Activated gamma-delta T cell (primary cell): ENCODE measurements around the gene COTL1.
"Not testable (repeated sequence)": the region's sequence is repeated elsewhere in the genome, so short reads cannot be mapped to it uniquely, and the experiment has no call there.

Experiments used
- DNase-seq: peaks from one replicate; lab custom pipeline; 2025; lab: John Stamatoyannopoulos, UW

The COTL1 gene

DNA sequence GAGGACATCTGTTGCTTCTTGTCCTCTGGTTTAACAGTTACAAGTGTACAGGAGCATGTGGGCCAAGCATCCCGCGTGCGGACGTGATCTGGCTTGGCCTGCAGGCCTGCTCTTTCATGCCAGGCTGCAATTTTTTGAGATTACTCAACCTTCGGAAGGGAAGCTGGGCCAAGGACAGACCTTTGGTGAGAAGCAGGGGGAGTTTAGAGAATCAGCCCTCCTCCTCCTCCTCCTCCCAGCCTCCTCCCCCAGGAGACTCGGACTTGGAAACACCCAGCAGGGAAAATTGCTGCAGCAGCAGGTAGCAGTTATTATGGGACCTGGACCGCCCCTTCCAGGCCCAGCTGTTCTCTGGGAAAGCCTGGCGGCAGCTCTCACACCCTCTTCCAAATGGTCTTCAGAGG, 25.3 kb upstream of the COTL1 start:
- no peak for DNase-seq

DNA sequence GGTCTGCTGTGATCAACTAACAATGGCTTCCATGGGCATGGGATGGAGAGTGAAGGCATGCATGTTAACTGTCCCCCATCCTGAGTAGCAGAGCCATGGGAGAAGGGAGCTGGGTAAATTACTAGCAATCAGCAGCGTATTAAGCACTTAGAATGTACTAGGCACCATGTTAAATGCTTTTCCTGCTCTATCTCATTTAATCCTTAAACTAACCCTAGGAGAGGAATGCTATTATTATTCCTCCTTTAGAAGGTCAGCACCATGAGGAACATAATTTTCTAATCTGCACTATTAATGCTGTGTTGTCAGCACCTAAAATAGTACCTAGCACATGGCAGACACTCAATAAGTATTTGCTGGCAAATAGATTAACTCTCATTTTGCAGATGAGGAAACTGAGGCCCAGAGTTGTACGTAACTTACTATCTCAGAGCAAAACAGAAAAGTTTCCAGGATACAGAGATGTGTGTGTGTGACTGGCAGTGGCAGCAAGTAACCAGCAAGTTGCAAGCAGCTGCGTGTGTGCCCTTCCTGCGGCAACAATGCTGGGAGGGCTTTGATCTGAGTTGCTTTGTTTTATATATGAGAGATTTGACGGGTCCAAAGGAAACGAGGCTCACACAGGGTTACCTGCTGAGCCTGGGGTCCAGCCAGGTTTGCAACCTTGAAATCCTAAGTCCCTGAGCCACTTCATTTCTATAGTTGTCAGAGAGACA, 23.9 kb upstream of the COTL1 start:
- DNase-seq: no peak

DNA sequence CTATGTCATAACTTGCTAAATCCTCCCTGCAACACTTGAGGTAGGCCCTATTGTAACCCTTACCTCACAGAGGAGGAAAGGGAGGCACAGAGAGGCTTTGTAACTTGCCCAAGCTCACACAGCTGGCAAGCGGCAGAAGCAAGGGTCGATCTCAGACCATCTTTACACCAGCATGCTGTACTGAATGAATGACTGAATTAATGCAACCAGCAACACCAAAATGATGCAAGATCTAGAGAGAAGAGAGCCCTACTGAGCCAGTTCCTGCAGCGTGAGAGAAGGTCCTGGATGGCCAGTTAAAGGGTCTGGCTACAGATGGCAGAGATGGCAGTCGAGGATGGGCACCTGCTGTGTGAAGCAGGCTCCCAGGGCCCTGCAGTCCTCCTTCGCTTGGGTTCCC, 22.3 kb upstream of the COTL1 start:
- DNase-seq: no peak

DNA sequence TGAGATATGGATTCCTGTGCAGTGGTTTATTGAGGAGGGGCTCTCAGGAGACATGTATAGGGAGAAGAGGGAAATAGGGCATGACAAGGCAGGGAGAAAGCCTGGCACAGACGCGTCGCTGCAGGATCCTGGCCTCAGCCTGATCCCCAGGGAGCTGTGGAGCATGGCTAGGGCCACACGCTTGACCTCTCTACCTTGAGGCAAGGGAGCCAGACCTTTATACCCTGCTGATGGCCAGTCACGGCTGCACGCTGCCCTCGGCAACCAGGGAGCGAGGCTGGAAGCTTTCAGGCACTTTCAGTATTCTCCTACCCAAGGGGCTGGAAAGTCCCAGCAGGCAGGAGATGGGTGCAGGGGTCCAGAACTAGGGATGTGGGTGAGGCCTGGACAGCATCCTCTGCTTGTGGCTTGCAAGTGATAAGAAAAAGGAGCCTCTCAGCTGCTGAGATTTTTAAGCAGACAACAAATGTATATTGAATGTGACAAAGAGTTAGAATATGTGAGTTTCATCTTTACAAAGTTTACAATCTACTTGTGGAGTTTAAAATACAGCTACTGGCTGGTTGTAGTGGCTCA, 20.4 kb upstream of the COTL1 start:
- no peak for DNase-seq

DNA sequence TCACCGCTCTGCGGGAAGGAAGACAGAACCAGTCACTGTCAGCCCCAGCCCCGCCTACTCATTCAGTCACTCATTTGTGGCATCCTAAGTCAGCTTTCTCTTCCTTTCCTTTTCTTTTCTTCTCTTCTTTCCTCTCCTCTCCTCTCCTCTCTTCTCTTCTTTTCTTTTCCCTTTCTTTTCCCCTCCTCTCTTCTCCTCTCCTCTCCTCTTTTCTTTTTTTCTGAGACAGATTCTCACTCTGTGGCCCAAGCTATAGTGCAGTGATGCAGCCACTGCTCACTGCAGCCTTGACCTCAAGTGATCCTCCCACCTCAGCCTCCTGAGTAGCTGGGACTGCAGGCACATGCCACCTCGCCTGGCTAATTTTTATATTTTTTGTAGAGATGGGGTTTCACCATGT, 19.8 kb upstream of the COTL1 start:
- DNase-seq: no peak

DNA sequence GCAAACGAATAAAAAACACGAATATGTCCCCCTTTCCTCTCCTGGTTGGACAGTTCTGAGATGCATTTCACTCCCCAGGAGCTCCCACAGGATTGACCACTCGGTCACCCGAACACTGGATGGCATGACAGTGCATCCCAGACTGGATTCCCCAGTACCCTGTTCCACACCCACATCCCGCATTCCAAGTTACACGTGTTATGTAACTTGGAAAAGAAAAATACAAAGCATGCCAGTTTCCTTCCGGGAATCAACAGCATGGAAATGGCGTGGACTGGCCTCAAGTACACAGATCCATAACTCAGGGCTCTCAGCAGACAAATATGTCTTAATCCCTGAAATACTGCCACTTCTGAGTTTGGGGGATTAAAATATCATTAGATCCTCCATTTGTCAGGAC, 17.8 kb upstream of the COTL1 start:
- no peak for DNase-seq

DNA sequence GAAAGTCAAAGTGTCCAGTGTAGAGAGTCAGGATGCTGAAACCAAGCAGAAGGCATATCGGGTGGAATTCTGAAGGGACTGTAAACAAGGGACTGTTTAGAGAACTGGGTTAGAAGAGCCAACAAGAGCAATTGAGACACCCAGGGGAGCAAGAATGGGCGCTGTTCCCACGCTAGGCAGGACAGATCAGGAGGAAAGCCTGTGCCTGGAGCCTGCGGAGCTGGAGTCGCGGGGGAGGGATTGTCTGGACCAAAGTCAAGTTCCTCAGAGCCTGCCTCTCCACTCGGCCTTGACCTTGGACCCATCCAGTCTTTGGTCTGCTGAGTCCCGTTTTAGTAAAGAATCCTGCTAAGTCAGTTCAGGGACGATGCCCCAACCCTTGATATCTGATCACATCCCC, 15.7 kb upstream of the COTL1 start:
- no peak for DNase-seq

DNA sequence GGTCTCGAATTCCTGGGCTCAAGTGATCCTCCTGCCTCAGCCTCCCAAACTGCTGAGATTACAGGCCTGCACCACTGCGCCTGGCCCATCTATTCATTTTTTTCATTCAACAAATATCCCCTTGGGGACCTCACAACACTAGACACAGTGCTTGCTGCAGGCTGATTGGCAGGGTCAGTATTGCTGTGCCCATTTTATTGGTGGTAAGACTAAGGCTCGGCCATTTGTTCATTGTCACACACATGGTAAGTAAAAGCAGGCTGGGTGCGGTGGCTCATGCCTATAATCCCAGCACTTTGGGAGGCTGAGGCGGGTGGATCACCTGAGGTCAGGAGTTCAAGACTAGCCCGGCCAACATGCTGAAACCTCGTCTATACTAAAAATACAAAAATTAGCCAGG, 15.0 kb upstream of the COTL1 start:
- DNase-seq: not testable (repeated sequence)

DNA sequence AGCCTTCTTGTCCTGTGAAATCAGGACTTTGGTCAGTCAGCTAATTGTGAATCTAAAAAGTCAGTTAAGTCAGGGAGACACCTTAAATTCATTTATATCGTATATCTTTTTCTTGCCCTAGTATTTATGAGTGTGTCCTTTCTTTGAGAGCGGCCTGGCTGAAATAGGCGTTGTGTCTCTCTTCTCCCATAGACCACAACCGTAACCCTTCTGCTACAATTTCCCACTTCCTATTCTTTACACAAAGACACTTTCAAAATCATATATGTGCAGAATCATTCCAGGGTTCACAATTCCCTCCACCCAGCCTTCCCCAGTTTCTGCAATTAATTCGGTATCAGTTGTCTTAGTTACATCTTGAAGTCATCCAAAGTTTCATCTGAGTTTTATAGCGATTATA, 14.0 kb upstream of the COTL1 start:
- DNase-seq: no peak

DNA sequence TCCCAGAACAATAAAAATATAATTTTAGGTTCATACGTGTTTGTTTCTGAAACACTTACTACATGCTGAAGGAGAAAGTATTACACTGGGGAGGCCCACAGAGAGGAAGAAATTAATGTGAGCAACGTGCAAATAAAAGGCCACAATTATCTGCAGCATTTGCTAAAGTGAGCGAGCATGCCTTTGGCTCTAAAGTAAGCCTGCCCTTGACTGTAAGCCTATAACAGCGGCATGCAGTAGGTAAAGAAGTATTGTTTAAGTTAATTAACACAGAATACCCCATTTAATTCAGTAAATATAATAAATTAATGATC, 13.2 kb upstream of the COTL1 start:
- DNase-seq: no peak

DNA sequence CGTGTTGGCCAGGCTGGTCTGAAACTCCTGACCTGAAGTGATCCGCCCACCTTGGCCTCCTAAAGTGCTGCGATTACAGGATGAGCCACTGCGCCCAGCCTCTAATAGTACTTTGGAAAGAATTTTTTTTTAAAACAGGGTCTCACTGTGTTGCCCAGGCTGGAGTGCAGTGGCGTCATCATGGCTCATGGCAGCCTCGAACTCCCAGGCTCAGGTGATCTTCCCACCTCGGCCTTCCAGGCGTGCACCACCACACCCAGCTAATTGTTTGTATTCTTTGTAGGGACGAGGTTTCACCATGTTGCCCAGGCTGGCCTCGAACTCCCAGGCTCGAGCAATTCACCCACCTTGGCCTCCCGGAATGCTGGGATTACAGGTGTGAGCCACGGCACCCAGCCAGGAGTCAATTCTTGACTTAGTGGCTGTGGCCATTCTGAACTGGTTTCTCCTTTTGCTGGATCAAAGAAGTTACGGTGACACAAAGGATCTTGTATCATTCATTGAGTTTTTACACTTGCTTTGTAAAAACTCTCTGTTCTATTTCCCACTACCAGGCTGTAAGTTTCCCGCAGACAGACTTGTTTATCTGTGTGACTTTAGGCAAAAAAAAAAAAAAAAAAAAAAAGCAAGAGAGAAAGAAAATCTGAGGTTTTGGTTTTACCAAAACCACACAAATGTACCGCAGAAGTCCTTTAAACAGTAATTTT, 12.7 kb upstream of the COTL1 start:
- DNase-seq: no peak

DNA sequence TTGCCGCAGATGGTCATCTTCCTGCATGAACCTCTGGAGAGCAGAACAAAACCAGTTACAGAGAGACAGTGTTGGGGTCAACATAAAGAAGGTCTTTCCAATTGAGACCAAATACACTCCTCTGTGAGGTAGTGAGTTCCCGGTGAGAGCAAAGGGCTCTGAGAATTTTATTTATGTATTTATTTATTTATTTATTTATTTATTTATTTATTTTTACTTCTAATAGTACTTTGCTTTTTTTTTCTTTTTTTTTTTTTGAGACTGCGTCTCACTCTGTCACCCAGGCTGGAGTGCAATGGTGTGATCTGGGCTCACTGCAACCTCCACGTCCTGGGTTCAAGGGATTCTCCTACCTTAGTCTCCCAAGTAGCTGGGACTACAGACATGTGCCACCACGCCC, 12.1 kb upstream of the COTL1 start:
- DNase-seq: no peak

DNA sequence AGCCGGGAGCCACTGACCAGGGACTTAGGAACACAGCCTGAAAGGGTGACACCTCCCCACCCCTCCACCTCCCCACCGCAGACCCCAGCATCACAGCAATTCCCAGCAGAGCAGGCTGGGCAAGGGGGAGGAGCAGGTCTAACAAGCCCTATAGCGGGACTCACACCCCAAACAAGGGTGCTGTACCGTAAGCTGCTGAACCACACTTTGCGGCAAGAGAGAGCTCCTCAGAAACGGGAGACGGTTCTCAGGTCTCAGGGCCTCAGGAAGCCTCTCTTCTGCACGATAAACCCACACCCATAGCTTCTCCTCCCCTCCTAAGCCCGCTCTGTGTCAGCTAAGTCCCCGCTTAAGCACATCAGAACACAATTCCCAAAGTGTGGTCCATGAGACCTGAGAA, 11.7 kb upstream of the COTL1 start:
- DNase-seq: no peak

DNA sequence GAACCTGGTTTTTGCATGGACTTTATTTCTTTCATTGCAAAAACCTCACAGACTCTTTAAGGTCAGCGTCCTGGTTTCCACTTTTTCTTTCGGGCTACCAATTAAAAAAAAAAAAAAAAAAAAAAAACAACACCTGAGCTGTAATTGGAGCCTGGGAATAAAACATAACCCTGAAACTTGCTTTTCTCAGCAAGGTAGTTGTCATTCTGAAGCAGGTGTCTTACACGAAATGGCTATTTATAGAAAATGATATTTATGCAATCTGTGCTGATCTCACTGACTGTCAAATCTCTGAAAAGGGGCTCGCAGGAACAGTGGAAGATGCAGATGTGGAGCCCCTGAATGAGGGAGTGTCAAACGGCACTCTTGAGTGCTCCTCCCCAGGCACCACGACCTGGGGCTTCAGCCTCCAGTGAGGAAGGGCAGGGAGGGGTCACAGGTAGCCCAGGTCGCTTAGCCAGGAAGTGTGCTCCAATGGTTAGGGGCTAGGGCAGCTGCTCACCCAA, 10.4 kb upstream of the COTL1 start:
- DNase-seq: no peak

DNA sequence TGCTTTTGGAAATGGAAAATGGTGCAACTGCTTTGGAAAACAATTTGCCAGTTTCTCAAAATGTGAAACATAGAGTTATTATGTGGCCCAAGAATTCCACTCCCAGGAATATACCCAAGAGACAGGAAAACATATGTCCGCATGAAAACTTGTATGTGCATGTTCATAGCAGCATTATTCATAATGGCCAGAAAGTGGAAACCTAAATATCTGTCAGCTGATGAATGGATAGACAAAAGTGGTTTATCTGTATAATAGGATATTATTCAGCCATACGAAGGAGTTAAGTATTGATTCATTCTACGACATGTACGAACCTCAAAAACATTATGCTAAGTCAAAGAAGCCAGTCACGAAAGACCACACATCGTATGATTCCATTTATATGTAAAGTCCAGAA, 7.7 kb upstream of the COTL1 start:
- DNase-seq: no peak

DNA sequence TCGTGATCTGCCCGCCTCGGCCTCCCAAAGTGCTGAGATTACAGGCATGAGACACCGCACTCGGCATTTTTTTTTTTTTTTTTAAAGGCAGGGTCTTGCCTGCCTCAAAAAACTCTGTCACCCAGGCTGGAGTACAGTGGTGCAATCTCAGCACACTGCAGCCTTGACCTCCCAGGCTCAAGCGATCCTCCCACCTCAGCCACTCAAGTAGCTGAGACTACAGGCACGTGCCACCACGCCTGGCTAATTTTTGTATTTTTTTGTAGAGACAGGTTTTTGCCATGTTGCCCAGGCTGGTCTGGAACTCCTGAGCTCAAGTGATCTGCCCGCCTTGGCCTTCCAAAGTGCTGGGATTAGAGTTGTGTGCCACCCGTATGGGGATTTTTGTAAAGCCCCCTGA, 3.0 kb upstream of the COTL1 start:
- DNase-seq: not testable (repeated sequence)

DNA sequence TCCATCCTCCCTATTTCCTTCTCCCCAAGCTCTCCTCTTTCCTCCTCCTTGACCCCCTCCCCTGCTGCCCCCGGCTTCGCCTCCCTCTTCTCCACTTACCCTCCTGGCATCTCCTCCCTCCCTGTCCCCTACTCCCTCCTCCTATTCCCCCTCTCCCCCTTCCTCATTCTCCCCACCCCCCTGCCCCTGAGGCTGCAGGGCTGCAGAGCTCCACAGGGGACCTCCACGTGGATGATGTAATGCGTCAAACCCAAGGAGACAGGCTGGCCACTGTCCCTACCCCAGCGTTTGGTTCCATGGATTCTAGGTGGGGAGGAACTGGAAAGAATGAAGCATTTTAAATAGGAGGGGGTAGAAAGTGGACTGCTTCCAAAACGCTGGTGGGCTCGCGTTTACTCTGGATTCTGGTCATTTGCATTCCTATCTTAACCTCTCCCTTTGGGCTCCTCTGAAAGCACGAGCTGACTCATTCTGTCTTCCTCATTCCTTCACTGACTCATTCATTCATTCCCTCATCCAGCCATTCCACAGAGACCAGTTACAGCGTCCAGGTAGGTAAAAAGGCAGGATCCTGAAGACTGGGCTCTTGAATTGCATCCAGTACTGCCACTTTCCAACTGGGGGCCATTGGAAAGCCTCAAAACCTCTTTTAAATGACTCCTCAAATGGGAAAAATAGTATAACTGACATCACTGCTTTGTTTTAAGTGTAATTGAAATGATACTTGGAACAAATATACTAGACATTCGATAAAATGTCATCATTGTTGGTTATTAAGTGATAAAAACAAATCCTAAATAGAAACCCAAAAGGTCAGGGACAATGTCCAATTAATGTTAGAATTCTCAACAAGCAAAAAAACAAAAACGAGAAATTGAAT, 943 bp upstream of the COTL1 start:
- DNase-seq: no peak

DNA sequence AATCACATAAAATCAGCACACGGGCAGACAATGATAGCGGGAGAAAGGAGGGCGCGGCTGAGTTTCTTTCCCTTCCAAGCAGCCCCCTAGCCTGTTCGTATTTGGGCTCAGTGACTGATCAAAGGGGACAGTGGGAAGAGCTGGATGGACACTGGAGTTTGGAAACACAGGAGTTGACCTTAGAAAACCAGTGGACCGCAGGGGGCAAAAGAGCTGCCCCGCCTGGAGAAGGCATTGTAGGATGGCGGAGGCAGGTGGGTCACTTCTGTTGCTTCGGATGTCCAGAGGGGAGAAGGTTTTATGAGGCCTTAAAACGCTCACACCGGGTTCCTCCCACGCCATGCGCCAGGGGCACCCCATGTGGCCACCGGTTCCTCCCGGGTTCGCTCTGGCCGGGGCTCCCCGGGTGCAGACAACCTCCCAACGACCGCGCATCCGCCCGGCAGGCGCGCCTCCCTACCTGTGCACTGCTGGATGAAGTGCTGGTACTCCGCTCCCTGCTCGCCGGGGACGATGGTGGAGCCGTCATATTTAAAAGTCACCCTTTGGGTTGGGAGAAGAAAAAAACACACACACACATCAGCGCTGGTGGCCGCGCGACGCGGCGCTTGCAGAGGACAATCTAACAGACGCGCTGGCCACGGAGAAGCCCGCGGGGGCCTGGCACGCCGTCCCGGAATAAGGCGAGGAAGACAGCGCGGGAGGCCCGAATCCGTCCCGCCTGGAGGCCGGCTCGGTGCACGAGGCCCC, 662 bp downstream of the COTL1 start:
- no peak for DNase-seq

DNA sequence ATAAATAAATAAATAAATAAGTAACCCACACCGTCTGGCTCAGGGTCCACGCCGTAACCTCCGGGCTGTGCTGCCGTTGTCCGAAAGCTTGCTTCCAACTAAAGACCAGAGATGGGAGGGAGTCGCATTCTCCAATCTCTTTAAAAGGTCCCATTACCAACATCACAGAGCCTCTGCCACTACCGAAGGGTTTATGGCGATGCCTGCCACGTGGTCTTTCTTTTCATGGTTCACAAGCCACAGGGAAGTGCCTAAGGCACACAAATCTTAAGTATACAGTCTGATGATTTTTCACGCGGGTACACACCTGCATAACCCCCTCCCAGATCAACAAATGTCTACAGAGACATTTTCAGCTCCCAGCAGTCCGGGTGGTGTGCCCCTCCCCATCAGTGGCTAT, 1.4 kb downstream of the COTL1 start:
- DNase-seq: no peak

DNA sequence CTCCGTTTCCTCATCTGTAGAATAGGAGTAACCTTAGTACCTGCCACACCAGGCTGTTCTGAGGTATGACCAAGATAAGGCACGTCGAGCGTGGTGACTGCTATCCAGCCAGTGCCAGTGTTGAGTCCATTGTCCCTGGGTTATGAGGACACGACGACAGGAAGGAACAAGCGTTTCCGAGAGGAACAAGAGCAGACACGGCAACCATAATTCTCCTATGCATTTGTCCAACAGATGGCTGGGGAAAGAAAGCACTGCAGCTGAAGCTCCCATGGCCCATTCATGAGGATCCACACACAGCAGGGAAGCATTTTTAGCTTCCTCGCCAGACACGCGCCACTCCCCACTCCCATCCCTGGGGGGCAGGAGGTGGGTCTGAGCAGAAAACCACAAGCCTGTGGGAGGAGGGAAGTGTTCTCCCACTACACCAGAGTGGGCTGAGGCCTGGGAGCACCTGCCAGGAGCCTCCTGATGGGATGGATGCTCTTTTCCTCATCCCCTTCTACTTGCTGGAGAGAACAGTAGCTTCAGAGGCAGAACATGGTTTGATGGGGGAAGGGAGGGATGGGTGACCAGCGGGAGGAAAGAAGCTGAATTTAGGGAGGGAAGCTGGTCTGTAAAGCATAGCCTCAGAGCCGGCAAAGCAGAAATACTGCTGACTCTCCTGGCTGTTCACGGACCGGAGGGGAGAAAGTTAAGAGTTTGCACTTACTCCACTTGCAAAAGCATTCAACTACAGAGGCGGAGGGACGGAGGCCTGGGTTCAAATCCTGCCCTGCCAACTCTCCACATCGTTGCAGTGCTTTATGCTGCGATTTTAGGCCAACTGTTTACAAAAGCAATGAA, 2.7 kb downstream of the COTL1 start:
- no peak for DNase-seq

DNA sequence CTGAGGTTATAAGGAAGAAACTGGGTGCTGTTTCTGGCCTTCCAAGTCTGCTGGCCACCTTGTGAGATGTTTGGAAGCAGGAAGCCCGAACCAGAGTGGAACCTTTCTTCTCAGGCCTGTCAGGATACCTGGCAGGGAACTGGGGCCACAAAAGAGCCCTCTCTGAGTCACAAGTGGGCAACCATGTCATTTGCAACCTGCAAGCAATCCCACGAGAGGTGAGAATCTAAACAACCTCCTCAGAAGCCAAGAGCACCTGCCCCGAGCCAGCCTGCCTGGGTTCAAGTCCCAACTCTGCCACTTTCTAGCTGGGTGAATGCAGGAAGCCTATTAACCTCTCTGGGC, 3.3 kb downstream of the COTL1 start:
- DNase-seq: no peak
